GM18951 (cell line): ENCODE results near the gene KLK14.

Experiments
- POLR2A ChIP-seq: IDR thresholded peaks from 4 replicates; pipeline ENCODE4 v1.6.1; 2011; ENCODE audit warnings: mild to moderate bottlenecking; ENCODE audit not compliant: insufficient read length, insufficient read depth; ENCODE audit errors: extremely low read depth
- in situ Hi-C: fragments of 300-500 bp; cut with MboI; formaldehyde crosslinking; loops from one replicate; pipeline ENCODE4 v1.12.0; 2022; ENCODE audit warnings: low sequenced_read_pairs, mixed read lengths, inconsistent platforms; ENCODE audit not compliant: unreplicated experiment

KLK14 gene

DNA sequence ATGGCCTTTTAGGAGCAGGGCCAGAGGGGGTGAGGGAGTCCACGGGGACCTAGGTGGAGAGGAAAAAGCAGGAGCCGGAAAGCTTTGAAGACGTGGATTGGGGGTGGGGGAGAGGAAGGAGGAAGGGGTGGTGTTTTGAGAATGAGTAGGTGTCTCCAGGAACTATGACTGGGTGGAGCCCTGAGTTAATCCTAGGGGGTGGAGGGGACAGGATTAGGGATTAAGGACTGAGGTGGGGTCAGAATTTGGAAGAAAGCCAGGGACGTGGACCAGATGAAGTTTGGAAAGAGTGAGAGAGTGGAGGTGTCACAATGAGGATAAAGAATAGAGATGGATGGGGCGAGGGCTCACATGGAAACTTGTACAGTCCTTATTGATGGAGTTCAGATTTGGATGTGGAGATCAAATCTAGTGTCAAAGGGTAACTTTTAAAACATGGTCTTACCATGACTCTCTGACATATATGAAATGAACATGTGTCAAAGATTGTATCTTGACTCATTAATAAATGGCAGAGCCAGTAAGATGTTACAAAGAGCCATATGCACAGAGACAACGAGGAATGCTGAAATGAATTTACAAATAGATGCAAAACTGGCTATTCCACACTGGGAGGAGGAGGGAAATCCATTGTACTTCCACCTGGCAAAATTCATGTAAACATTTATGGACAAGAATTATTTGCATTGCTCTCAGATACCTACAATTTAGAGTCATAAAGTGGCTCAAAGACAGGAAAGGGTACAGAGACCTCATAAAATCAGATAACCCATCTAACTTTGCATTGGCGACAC is 16.1 kb downstream of the KLK14 start:
- in situ Hi-C loops, result no loop called here
- TF ChIP-seq POLR2A, result no peak

DNA sequence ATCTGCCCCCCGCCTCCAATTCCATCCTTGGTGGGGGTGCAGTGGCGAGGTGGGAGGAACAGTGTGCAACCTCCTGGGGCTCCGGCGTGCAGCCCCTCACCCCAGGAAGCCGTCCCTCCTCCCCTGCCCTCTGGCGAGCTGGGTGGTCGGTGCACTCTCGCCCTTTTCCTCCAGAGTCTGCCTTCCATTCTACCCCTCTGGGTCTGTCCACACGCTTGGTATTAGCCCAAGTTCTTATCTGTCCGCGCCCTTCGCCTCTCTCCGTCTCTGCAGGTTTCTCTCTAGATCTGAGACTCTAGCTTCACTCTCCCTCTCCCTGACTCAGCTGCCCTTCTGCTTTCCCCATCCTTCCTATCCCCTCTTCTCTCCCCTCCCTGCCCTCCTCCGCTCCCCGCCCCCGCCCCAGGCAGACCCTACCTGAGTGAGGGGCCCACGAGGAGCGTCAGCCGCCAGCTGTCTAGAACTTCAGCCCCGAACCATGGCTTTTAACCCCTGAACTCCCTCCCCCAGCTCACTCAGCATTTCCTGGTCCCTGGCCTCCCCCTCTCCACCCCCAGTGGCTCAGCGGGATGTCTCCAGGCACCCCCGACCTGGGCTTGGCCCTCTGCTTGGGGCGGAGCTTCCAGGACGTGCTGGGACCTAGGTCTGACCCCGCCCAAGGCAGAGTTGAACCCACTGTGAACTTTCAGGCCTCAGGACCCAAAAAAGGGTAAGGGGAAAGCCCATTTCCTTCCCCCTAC is 17.3 kb downstream of the KLK14 start:
- no peak for TF ChIP-seq POLR2A
- in situ Hi-C loops, result no loop called here

DNA sequence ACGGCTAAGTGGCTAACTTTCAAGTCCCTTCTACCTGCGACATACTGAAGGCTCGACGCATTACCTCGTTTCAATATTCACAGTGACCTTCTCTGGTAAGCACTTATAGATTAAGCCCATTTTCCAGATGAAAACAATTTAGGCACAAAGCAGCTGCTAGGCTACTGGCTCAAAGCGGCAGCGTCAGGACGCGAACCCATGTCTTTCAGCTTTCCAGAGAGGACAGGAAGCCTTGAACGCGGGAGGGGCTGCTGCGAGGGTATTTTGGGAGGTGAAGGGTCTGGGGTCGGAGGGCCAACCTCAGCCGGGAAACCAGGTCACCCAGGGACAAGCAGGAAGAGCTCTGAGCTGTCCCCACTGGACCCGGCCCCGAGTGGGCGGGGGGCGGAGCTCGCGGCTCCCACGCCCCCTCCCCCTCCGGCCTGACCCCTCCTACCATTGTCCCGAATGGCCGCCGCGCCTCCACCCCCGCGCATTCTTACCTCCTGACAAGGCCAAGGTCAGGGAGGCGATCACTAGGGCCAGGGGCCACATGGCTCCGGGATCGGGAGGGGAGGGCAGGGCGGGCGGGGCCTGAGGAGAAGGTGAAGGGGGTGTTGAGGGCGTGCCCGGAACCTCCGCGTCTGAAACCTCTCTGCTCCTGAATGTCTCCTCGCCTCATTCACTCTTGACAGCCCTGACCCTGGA is 18.0 kb downstream of the KLK14 start, which contains the start of gene KLK13:
KLK13 (minus strand) TSS at position 559 of the 687 bp plus-strand sequence; CDS start at position 534, 25 bp downstream.
- TF ChIP-seq POLR2A, result no peak
- in situ Hi-C loops, result no loop called here

DNA sequence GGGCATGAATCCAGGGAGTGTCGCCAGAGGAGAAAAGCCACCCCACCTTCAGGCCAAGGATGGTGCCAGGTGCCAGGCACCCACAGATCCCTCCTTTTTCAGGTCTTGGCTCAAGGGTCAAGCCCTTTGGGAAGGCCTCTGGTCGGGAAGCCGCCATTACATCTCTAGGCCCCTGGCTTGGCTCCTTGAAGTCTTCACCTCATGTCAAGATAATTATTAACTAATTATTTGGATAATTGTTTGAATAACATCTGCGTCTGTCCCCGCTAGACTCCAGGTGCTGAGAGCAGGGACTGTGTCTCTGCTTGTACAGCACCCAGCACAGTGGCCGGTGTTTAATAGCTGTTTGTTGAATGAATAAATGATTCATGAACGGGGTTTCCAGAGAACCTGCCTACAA is 19.0 kb downstream of the KLK14 start:
- TF ChIP-seq POLR2A, result no peak
- in situ Hi-C loops, result no loop called here

DNA sequence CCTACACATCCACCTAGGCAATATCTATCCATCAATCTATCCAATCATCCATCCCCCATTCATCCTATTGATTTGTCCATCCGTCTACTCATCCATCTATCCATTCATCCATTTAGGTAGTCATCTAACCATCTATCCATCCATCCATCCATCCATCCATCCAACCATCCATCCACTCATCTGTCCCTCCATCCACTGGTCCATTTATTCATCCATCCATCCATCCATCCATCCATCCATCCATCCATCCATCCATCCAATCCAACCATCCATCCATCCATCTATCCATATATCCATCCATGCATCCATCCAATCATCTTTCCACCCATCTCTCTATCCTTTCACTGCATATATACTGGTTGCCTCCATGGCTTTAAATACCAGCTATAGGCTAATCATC is 21.7 kb downstream of the KLK14 start:
- no peak for TF ChIP-seq POLR2A
- in situ Hi-C loops, result no loop called here

DNA sequence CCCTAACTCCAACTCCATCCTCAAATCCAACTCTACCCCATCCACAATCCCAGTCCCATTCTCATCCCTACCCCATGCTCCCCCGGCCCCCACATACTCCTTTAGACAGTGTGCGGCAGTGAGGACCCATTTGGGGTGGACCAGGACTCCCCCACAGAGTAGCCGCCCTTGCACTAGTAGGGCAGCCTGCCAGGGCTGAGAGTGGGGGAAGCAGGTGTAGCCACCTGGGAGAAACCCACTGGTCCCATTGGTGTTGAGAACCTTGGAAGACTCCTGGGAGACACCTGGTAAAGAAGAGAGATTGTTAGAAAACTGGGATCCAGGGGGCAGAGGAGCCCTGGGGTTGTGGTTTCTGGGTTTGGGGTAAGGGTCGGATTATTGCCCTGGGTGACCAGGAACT is 22.4 kb downstream of the KLK14 start:
- in situ Hi-C loops, result no loop called here
- no peak for TF ChIP-seq POLR2A

DNA sequence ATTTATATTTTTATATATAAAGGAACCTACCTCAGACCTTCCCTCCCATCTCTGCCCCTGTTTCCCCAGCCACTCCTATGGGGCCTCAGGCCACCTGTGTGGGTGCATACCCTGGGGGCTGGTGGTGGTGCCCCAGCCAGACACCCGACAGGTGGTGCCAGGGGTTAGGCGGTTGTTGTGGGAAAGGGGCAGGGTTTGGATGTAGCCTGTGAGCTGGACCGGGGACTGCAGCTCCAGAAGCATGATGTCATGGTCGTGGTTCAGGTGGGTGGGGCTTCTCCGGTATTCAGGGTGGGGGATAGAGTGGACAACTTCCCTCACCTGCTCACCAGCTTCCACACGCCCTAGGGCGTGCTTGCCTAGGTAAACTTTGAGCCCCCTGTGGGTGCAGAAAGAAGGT is 23.0 kb downstream of the KLK14 start:
- TF ChIP-seq POLR2A, result no peak
- in situ Hi-C loops, result no loop called here

DNA sequence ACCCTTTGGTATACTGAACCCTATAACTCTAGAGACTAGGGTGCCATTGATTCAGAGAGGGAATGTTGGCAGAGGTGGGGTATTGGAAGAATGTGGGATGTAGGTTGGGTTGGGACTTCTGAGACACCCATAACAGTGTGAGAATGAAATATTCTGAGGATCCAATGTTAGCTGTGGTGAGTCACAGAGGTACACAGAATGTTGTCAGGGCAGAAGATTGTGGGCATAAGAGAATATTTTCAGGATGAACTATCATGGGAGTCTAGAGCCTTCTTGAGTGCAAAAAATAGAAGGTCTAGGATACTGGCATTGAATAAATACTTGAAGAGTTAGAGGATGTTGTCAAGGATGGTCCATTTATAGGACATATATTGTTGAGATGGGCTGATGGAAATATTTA is 26.8 kb downstream of the KLK14 start:
- TF ChIP-seq POLR2A, result no peak
- in situ Hi-C loops, result no loop called here

DNA sequence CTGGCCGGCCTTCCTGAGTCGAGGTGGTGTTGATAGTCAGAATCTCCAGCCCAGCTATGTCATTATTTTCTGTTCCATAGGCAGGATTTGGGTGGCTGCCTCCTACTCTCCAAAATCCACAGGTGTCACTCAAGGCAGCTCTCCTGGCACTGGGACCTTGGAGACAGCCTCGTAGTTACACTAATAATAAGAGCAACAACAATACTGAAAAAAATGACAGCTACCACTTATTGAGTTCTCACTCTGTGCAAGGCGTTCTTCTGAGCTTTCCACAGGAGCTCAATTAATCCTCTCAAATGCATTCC is 35.7 kb downstream of the KLK14 start:
- in situ Hi-C loops, result no loop called here
- no peak for TF ChIP-seq POLR2A

DNA sequence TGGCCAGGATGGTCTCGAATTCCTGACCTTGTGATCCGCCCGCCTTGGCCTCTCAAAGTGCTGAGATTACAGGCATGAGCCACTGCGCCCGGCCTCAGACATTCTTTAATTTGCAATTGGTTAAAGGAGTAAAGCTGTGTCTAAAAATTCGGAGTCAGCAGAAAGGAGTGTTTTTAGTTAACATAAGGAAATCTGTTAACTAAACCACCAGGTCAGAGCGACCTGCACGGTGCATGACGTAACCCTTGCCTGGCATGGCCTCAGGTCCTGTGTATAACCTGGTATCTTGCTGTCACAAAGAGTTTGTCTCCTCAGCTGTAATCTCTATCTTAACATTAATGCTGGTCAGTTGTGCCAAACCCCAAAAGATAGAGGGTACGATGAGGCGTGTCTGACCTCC is 38.4 kb downstream of the KLK14 start:
- TF ChIP-seq POLR2A, result no peak
- in situ Hi-C loops, result no loop called here

DNA sequence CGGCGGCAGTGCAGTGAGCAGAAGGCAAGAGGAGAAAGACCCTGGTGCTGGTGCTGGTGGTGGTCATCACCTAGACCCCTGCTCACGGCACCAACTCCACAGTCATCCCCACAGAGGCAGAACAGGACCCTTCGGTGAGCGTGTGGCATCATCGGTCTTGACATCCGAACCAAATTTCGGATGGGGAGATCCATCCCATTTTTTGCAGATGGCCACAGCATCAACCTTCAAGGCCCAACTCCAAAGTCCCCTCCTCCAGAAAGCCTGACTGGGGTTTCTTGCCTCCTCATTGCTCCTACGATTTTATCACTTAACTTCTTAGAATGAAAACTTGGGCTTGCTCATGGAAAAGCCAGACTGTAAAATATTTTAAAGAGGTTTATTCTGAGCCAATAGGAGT is 39.2 kb downstream of the KLK14 start:
- in situ Hi-C loops, result no loop called here
- TF ChIP-seq POLR2A, result no peak

DNA sequence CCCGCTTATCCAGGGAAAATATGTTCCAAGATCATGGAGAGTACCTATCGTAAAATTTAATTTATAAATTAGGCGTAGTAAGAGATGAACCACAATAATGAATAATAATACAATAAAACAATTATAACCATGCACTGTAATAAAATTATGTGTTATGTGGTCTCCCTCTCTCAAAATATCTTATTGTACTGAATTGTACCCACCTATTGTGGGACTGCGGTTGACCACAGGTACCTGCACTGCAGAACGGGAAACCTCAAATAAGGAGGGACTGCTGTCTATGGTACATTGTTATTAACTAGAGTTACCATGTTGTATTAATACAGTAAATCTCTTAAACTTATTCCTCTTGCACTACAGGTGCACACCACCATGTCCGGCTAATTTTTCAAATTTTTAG is 42.5 kb downstream of the KLK14 start:
- TF ChIP-seq POLR2A, result no peak
- in situ Hi-C loops, result no loop called here

DNA sequence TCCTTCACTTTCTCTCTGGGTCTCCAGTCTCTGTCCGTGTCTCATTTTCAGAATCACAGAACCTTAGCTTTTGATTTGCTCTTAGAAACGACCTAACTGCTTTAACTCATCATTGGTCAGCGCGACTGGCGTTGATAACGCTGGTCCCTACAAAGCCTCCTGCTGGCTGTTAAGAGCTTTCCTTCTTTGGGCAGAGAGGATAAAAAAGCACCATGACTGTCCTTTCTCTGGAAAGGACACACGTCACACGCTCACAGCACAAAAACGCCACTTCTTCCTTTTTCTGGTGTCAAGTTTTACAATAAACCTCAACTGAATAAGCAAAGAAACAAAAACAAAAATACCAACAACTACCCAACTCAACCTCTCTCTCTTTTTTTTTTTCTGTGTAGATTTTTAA is 46.2 kb downstream of the KLK14 start:
- no peak for TF ChIP-seq POLR2A
- in situ Hi-C loops, result no loop called here

DNA sequence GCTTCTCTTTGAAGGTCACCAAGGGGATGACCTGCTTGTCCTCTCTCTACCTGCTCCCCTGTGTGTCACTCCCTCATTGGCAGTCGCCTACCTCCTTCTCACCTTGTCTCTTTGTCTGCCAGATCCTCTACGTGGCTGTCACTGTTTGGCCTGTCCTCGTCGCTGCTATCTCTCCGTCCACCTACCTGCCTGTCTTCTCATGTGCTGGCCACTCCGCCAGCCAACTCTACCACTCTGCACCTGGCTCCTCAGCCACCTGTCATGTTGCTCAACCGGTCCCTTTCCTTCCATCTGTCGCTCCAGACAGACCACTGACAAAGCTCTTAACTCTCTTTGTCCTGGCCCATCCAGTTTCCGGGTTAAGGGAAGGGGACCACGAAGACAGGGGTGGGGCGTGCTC is 48.0 kb downstream of the KLK14 start, which contains the start of gene KLK12:
KLK12 (minus strand) TSS at position 299 of the 400 bp plus-strand sequence. CDS start 381 bp downstream, outside the sequence.
- TF ChIP-seq POLR2A, result no peak
- in situ Hi-C loops, result no loop called here
